Motor neuron (in vitro differentiated cells): Measurements from ENCODE around the gene HDGFL2. TPM values are rescaled to one million over a fixed set of nuclear protein-coding genes. Genes with fewer than 3 reads are reported as not detected.
A peak's percentile ranks its signal among the peaks of the same experiment; 100 is the strongest.

Experiments used
- ATAC-seq, 8 experiments: fragments of 200-7000 bp; cut with Tn5 transposase; replicated peaks in 6 of 8; 2 replicates each; pipeline ENCODE4 v1.8.0; 2021; ENCODE audit warnings: mild to moderate bottlenecking in 8 of 8, moderate library complexity in 8 of 8
- H3K27ac ChIP-seq, 2 donors: fragments of 250-450 bp; sonication (Bioruptor Pico); 2 replicates each; pipeline ENCODE4 v1.9.0; 2021; ENCODE audit warnings: antibody characterized with exemption in 2 of 2, mild to moderate bottlenecking in 2 of 2, moderate library complexity in 1 of 2
- H3K4me1 ChIP-seq, 2 donors: fragments of 250-450 bp; sonication (Bioruptor Pico); replicated peaks in 1 of 2; 2 replicates each; pipeline ENCODE4 v1.6.1; 2021; ENCODE audit warnings: antibody characterized with exemption in 2 of 2, mild to moderate bottlenecking in 2 of 2, moderate library complexity in 1 of 2
- H3K4me3 ChIP-seq, 5 donors: fragments of 250-450 bp; sonication (Bioruptor Pico); 2 replicates each; pipeline ENCODE4 v1.9.0; 2021; ENCODE audit warnings: antibody characterized with exemption in 5 of 5, mild to moderate bottlenecking in 5 of 5, moderate library complexity in 4 of 5
- WGBS, 10 experiments: fragments of 450-650 bp; shearing (Covaris generic); methylation state at CpG; one replicate each; pipeline ENCODE4 v1.0.0; 2022; 5-methylcytosine and 5-hydroxymethylcytosine counted together
- in situ Hi-C, 9 experiments: fragments of 400-800 bp; cut with MboI; loops; one replicate each; pipeline ENCODE4 v1.15.0; 2021; ENCODE audit warnings: low sequenced_read_pairs in 9 of 9, low pct_unique_long_range_greater_than_20kb in 2 of 9; ENCODE audit not compliant: unreplicated experiment in 9 of 9
- total RNA-seq, 8 experiments: library from RNA; unstranded; fragments of 300-600 nt; gene quantifications; 2 replicates each; pipeline versions ENCODE4 v1.2.3 to v1.2.4, GENCODE V29; 2022

HDGFL2 gene
- total RNA-seq, 8 experiments from 2014 or later = 29.2 to 87.0 (median 59.0) TPM

GRCh38 chr19:4448147-4448985, 23.7 kb upstream of the HDGFL2 start:
- ATAC-seq = peak in 1 of 8 experiments; percentile 28
- 40 to 100% (median 88%) methylated on average over 1 to 10 of the region's 30 CpGs; no CpG with 5 or more reads in 1 of the 10 experiments for WGBS, 10 experiments
- in situ Hi-C loops = no loop called here
- Histone ChIP-seq H3K27ac (peak overlapping the region in 1 of 2 donors; percentile 16), H3K4me1 (no peaks in the 10 kb centered on the region), H3K4me3 (no peak overlapping the region)

GRCh38 chr19:4449022-4449638, 23.0 kb upstream of the HDGFL2 start:
- Histone ChIP-seq H3K4me1 (no peaks in the 10 kb centered on the region), H3K27ac (peak overlapping the region in 1 of 2 donors; percentile 16), H3K4me3 (no peak overlapping the region)
- no peak for ATAC-seq
- WGBS, 10 experiments = 33 to 100% (median 98%) methylated on average over 1 to 4 of the region's 24 CpGs; no CpG with 5 or more reads in 6 of the 10 experiments
- in situ Hi-C loops = no loop called here

GRCh38 chr19:4449639-4450028, 22.5 kb upstream of the HDGFL2 start:
- H3K4me1 ChIP-seq = no peaks in the 10 kb centered on the region
- no peak for ATAC-seq
- 53 to 100% (median 98%) methylated on average over 1 to 9 of the region's 9 CpGs; no CpG with 5 or more reads in 2 of the 10 experiments for WGBS, 10 experiments
- in situ Hi-C loops = no loop called here
- H3K27ac ChIP-seq = no peak overlapping the region
- no peak overlapping the region for H3K4me3 ChIP-seq

- Histone ChIP-seq H3K27ac (no peak overlapping the region), H3K4me1 (peaks cover 14 to 16% of the 10 kb centered on the region in 2 donors), H3K4me3 (no peak overlapping the region)
- no peak for ATAC-seq
- WGBS, 10 experiments = 47 to 100% (median 94%) methylated on average over 1 to 10 of the region's 24 CpGs; no CpG with 5 or more reads in 2 of the 10 experiments
- in situ Hi-C loops = no loop called here
Measured at GRCh38 chr19:4452230-4452990, 19.7 kb upstream of the HDGFL2 start.

GRCh38 chr19:4453232-4454179, 18.6 kb upstream of the HDGFL2 start:
- Histone ChIP-seq H3K4me1 (peaks cover 19 to 20% of the 10 kb centered on the region in 2 donors), H3K27ac (no peak overlapping the region), H3K4me3 (no peak overlapping the region)
- in situ Hi-C loops = no loop called here
- ATAC-seq = no peak
- WGBS, 10 experiments = 39 to 87% (median 78%) methylated on average over 3 to 5 of the region's 34 CpGs; no CpG with 5 or more reads in 6 of the 10 experiments

GRCh38 chr19:4454747-4455718, 17.1 kb upstream of the HDGFL2 start:
- Histone ChIP-seq H3K4me3 (peak overlapping the region in 3 of 5 donors; percentile 2 to 100 (median 95)), H3K4me1 (peaks cover 19 to 20% of the 10 kb centered on the region in 2 donors), H3K27ac (peak overlapping the region; percentile 90 to 97)
- in situ Hi-C loops = no loop called here
- 0 to 100% (median 6%) methylated on average over 1 to 12 of the region's 29 CpGs; no CpG with 5 or more reads in 7 of the 10 experiments for WGBS, 10 experiments
- peak; percentile 2 to 60 (median 22) for ATAC-seq

GRCh38 chr19:4455719-4456475, 16.2 kb upstream of the HDGFL2 start:
- in situ Hi-C loops = no loop called here
- peaks cover 19 to 20% of the 10 kb centered on the region in 2 donors for H3K4me1 ChIP-seq
- WGBS, 10 experiments = no CpG with 5 or more reads among the region's 15 CpGs
- ATAC-seq = peak; percentile 13 to 67 (median 48)
- peak overlapping the region; percentile 94 to 100 (median 96) for H3K4me3 ChIP-seq
- H3K27ac ChIP-seq = peak overlapping the region; percentile 90 to 97

- in situ Hi-C loops = no loop called here
- Histone ChIP-seq H3K27ac (peak overlapping the region; percentile 90 to 97), H3K4me3 (peak overlapping the region; percentile 94 to 100 (median 96)), H3K4me1 (peaks cover 19 to 20% of the 10 kb centered on the region in 2 donors)
- ATAC-seq = peak; percentile 7 to 38 (median 24)
- 0 to 10% (median 5%) methylated on average over 2 to 6 of the region's 9 CpGs; no CpG with 5 or more reads in 5 of the 10 experiments for WGBS, 10 experiments
Measured at GRCh38 chr19:4456476-4456842, 15.6 kb upstream of the HDGFL2 start.

- Histone ChIP-seq H3K4me1 (peaks cover 19 to 20% of the 10 kb centered on the region in 2 donors), H3K4me3 (peak overlapping the region; percentile 94 to 100 (median 96)), H3K27ac (peak overlapping the region; percentile 99 to 100)
- WGBS, 10 experiments = 0 to 5% (median 0%) methylated on average over 1 to 7 of the region's 53 CpGs; no CpG with 5 or more reads in 4 of the 10 experiments
- in situ Hi-C loops = no loop called here
- ATAC-seq = peak; percentile 4 to 61 (median 46)
Measured at GRCh38 chr19:4456843-4457653, 15.0 kb upstream of the HDGFL2 start.
